RPMI8226 (cell line): Measurements from ENCODE around the gene MYCBPAP.
A peak's percentile ranks its signal among the peaks of the same experiment; 100 is the strongest.

Experiments
- DNase-seq: peaks from one replicate; pipeline ENCODE4 v3.0.0-alpha.2; 2015

Gene MYCBPAP

GRCh38 chr17:50557630-50558029 lies 49.4 kb downstream of the MYCBPAP start:
- no peak for DNase-seq

GRCh38 chr17:50558091-50558490 lies 49.9 kb downstream of the MYCBPAP start:
- DNase-seq, result no peak

- no peak for DNase-seq
Measured at GRCh38 chr17:50558581-50558940, 50.3 kb downstream of the MYCBPAP start.

- DNase-seq, result no peak
Measured at GRCh38 chr17:50558941-50559614, 50.8 kb downstream of the MYCBPAP start.

GRCh38 chr17:50559674-50560184 lies 51.5 kb downstream of the MYCBPAP start:
- DNase-seq, result peak; percentile 29

GRCh38 chr17:50560185-50560824 lies 52.1 kb downstream of the MYCBPAP start, which contains the start of gene CACNA1G:
TSS of gene CACNA1G (plus strand) at chr17:50560715. CDS start at chr17:50561460, 745 bp downstream.
- DNase-seq, result peak; percentile 92

- no peak for DNase-seq
Measured at GRCh38 chr17:50560931-50561745, 52.9 kb downstream of the MYCBPAP start.

- no peak for DNase-seq
Measured at GRCh38 chr17:50561746-50562141, 53.5 kb downstream of the MYCBPAP start.

- no peak for DNase-seq
Measured at GRCh38 chr17:50562242-50563091, 54.2 kb downstream of the MYCBPAP start.

GRCh38 chr17:50563092-50563511 lies 54.9 kb downstream of the MYCBPAP start:
- no peak for DNase-seq

GRCh38 chr17:50564916-50565315 lies 56.7 kb downstream of the MYCBPAP start:
- no peak for DNase-seq

GRCh38 chr17:50565402-50566350 lies 57.4 kb downstream of the MYCBPAP start:
- no peak for DNase-seq

GRCh38 chr17:50566886-50567285 lies 58.6 kb downstream of the MYCBPAP start:
- no peak for DNase-seq

GRCh38 chr17:50568659-50569058 lies 60.4 kb downstream of the MYCBPAP start:
- DNase-seq, result no peak

GRCh38 chr17:50569592-50569991 lies 61.4 kb downstream of the MYCBPAP start:
- DNase-seq, result no peak

- DNase-seq, result no peak
Measured at GRCh38 chr17:50570032-50570431, 61.8 kb downstream of the MYCBPAP start.

- DNase-seq, result no peak
Measured at GRCh38 chr17:50570528-50570927, 62.3 kb downstream of the MYCBPAP start.

- no peak for DNase-seq
Measured at GRCh38 chr17:50571681-50572080, 63.4 kb downstream of the MYCBPAP start.

GRCh38 chr17:50572541-50572940 lies 64.3 kb downstream of the MYCBPAP start:
- DNase-seq, result no peak

- no peak for DNase-seq
Measured at GRCh38 chr17:50573866-50574611, 65.8 kb downstream of the MYCBPAP start.
